Measurements from ENCODE around the gene BRWD1. TPM values are rescaled to one million over a fixed set of nuclear protein-coding genes. Genes with fewer than 3 reads are reported as not detected.

BRWD1 gene
- polyA plus RNA-seq, 3 donors = 12.1 to 16.8 (median 12.7) TPM

GRCh38 chr21:39344848-39345247, 31.4 kb upstream of the BRWD1 start:
- intact Hi-C loops (cut with micrococcal nuclease) = loop anchor here in 1 of 2 donors (5.0 kb wide), 2 partner anchors 33 to 42 kb away; partner anchors contain the start of gene BRWD1

GRCh38 chr21:39341249-39341923, 28.0 kb upstream of the BRWD1 start:
- H3K9me3 ChIP-seq (replicated peaks in 1 of 2; ENCODE audit: control insufficient read depth in 1 of 2, insufficient read depth in 1 of 2, low read length in 2 of 2) = no peaks in the 10 kb centered on the region
- Mint-ChIP-seq H3K36me3 (peaks cover 28 to 30% of the 10 kb centered on the region in 2 donors), H3K4me1 (peaks cover 14% of the 10 kb centered on the region), H3K9me3 (peaks cover 0 to 1% (median 0%) of the 10 kb centered on the region in 7 donors), H3K27me3 (ENCODE audit: low read depth in 3 of 3) (no peaks in the 10 kb centered on the region), H3K4me3 (no peak overlapping the region), H3K27ac (no peak overlapping the region)
- H3K4me1 ChIP-seq (ENCODE audit: control insufficient read depth in 1 of 2, insufficient read depth in 2 of 2, low read length in 2 of 2) = peaks cover 8 to 13% of the 10 kb centered on the region in 2 donors
- intact Hi-C loops (cut with micrococcal nuclease) = no loop called here
- no peak overlapping the region for H3K27ac ChIP-seq (ENCODE audit: low read depth in 1 of 2, low read length in 2 of 2)
- 100% methylated on average over 2 of the region's 6 CpGs for WGBS (ENCODE audit: insufficient coverage)
- H3K79me2 ChIP-seq (ENCODE audit: insufficient read depth, low read length) = peaks cover 26% of the 10 kb centered on the region
- H3K36me3 ChIP-seq (replicated peaks in 1 of 2; ENCODE audit: control insufficient read depth in 1 of 2, insufficient read depth in 2 of 2, low read length in 2 of 2) = peaks cover 20 to 33% of the 10 kb centered on the region in 2 donors
- H3K27me3 ChIP-seq (ENCODE audit: control insufficient read depth in 2 of 2, insufficient read depth in 2 of 2, low read length in 2 of 2) = no peaks in the 10 kb centered on the region
- no peak overlapping the region for H3K9ac ChIP-seq (ENCODE audit: insufficient read depth, low read length, poor library complexity, severe bottlenecking)
- no peak for TF ChIP-seq CTCF (IDR thresholded peaks at IDR 0.05)
- no peak overlapping the region for H3K4me2 ChIP-seq (replicated peaks; ENCODE audit: extremely low read depth, low read length, poor library complexity, severe bottlenecking)
- no peaks in the 10 kb centered on the region for H4K20me1 ChIP-seq (ENCODE audit: insufficient read depth, low read length)
- H3K4me3 ChIP-seq (replicated peaks in 1 of 3; ENCODE audit: low read depth in 2 of 3, low read length in 3 of 3) = no peak overlapping the region
- no peak overlapping the region for H2AFZ ChIP-seq (ENCODE audit: insufficient read depth, low read depth, low read length, poor library complexity, severe bottlenecking)
- DNase-seq = no peak

More at GRCh38 chr21:39344848-39345247, 31.4 kb upstream of the BRWD1 start:
- no peaks in the 10 kb centered on the region for H3K27me3 Mint-ChIP-seq (ENCODE audit: low read depth in 3 of 3)
- Histone ChIP-seq H3K36me3 (replicated peaks in 1 of 2; ENCODE audit: control insufficient read depth in 1 of 2, insufficient read depth in 2 of 2, low read length in 2 of 2) (peaks cover 20 to 33% of the 10 kb centered on the region in 2 donors), H3K79me2 (ENCODE audit: insufficient read depth, low read length) (peaks cover 50% of the 10 kb centered on the region), H2AFZ (ENCODE audit: insufficient read depth, low read depth, low read length, poor library complexity, severe bottlenecking) (no peak overlapping the region), H3K27ac (ENCODE audit: low read depth in 1 of 2, low read length in 2 of 2) (peak overlapping the region in 1 of 2 donors; percentile 51), H3K4me2 (replicated peaks; ENCODE audit: extremely low read depth, low read length, poor library complexity, severe bottlenecking) (no peak overlapping the region), H3K9ac (ENCODE audit: insufficient read depth, low read length, poor library complexity, severe bottlenecking) (no peak overlapping the region), H4K20me1 (ENCODE audit: insufficient read depth, low read length) (no peaks in the 10 kb centered on the region), H3K9me3 (replicated peaks in 1 of 2; ENCODE audit: control insufficient read depth in 1 of 2, insufficient read depth in 1 of 2, low read length in 2 of 2) (no peaks in the 10 kb centered on the region), H3K27me3 (ENCODE audit: control insufficient read depth in 2 of 2, insufficient read depth in 2 of 2, low read length in 2 of 2) (no peaks in the 10 kb centered on the region), H3K4me3 (replicated peaks in 1 of 3; ENCODE audit: low read depth in 2 of 3, low read length in 3 of 3) (no peak overlapping the region), H3K4me1 (ENCODE audit: control insufficient read depth in 1 of 2, insufficient read depth in 2 of 2, low read length in 2 of 2) (peaks cover 18 to 32% of the 10 kb centered on the region in 2 donors)
- no peak for DNase-seq
- TF ChIP-seq CTCF (IDR thresholded peaks at IDR 0.05) = no peak
- H3K4me3 Mint-ChIP-seq = no peak overlapping the region
- H3K4me1 Mint-ChIP-seq = peaks cover 29% of the 10 kb centered on the region
- WGBS (ENCODE audit: insufficient coverage) = no CpG with 5 or more reads among the region's 5 CpGs
- H3K9me3 Mint-ChIP-seq = no peaks in the 10 kb centered on the region
- peak overlapping the region in 4 of 7 donors; percentile 74 to 83 (median 79) for H3K27ac Mint-ChIP-seq
- peaks cover 28 to 30% of the 10 kb centered on the region in 2 donors for H3K36me3 Mint-ChIP-seq

Data from CD14-positive monocyte (primary cell).